WTC11 (cell line): Measurements from ENCODE around the gene KLC4. TPM values are rescaled to one million over a fixed set of nuclear protein-coding genes. Genes with fewer than 3 reads are reported as not detected.

Experiments used
- ATAC-seq: fragments of 200-7000 bp; cut with Tn5 transposase; 2 replicates; pipeline ENCODE4 v1.10.0; 2021; ENCODE audit warnings: mild to moderate bottlenecking, moderate library complexity
- CTCF ChIA-PET: fragments of 300-600 bp; sonication (Branson Sonifier 250); formaldehyde crosslinking; loops from one replicate; lab custom pipeline; 2021; ENCODE audit warnings: antibody characterized with exemption; lab: Charles Lee
- POLR2A ChIA-PET: fragments of 350-600 bp; sonication (Branson Sonifier 250); formaldehyde crosslinking; loops from one replicate; lab custom pipeline; 2021; ENCODE audit warnings: antibody characterized with exemption; lab: Charles Lee
- DNase-seq: peaks from one replicate; pipeline ENCODE4 v3.0.0; 2021; ENCODE audit warnings: low spot score
- H3K27ac Mint-ChIP-seq: 2 replicates; pipeline ENCODE4 v1.8.0; 2021; ENCODE audit warnings: mixed read lengths
- H3K27me3 Mint-ChIP-seq: 2 replicates; pipeline ENCODE4 v1.8.0; 2021; ENCODE audit warnings: low read depth, mild to moderate bottlenecking, moderate library complexity, mixed read lengths
- H3K36me3 Mint-ChIP-seq: 2 replicates; pipeline ENCODE4 v1.8.0; 2021; ENCODE audit warnings: mixed read lengths
- H3K4me1 Mint-ChIP-seq: 2 replicates; pipeline ENCODE4 v1.8.0; 2022; ENCODE audit warnings: mixed read lengths
- H3K4me3 Mint-ChIP-seq: 2 replicates; pipeline ENCODE4 v1.8.0; 2021; ENCODE audit warnings: mild to moderate bottlenecking, moderate library complexity, mixed read lengths
- H3K9me3 Mint-ChIP-seq: 2 replicates; pipeline ENCODE4 v1.8.0; 2021; ENCODE audit warnings: mixed read lengths
- ATF1 ChIP-seq: sonication (generic); formaldehyde crosslinking; IDR thresholded peaks from 2 replicates; pipeline ENCODE4 v1.8.1; 2023; ENCODE audit warnings: mild to moderate bottlenecking, moderate library complexity, missing genetic modification reagents
- ESRRA ChIP-seq: sonication (generic); formaldehyde crosslinking; IDR thresholded peaks from 2 replicates; pipeline ENCODE4 v1.8.1; 2022; ENCODE audit warnings: mild to moderate bottlenecking, missing genetic modification reagents, borderline replicate concordance
- FOXK1 ChIP-seq: sonication (generic); formaldehyde crosslinking; IDR thresholded peaks from 2 replicates; pipeline ENCODE4 v1.8.0; 2022; ENCODE audit warnings: mild to moderate bottlenecking, moderate library complexity, missing genetic modification reagents
- GTF2I ChIP-seq: fragments of 250-450 bp; sonication (Bioruptor Pico); conservative IDR thresholded peaks from 2 replicates; pipeline ENCODE4 v1.4.0; 2021; ENCODE audit warnings: mild to moderate bottlenecking
- JUN ChIP-seq: sonication (generic); formaldehyde crosslinking; IDR thresholded peaks from 2 replicates; pipeline ENCODE4 v1.8.0; 2023; ENCODE audit warnings: mild to moderate bottlenecking, missing genetic modification reagents
- NFE2L1 ChIP-seq: sonication (generic); formaldehyde crosslinking; IDR thresholded peaks from 2 replicates; pipeline ENCODE4 v1.8.1; 2023; ENCODE audit warnings: missing genetic modification reagents
- NR1H2 ChIP-seq: sonication (generic); formaldehyde crosslinking; IDR thresholded peaks from 2 replicates; pipeline ENCODE4 v1.9.0; 2021; ENCODE audit warnings: mild to moderate bottlenecking, moderate library complexity, missing genetic modification reagents
- SMAD3 ChIP-seq: sonication (generic); formaldehyde crosslinking; IDR thresholded peaks from 2 replicates; pipeline ENCODE4 v1.8.0; 2022; ENCODE audit warnings: missing genetic modification reagents, mild to moderate bottlenecking, borderline replicate concordance
- SP1 ChIP-seq: sonication (generic); formaldehyde crosslinking; conservative IDR thresholded peaks from 2 replicates; pipeline ENCODE4 v1.8.1; 2022; ENCODE audit warnings: missing genetic modification reagents
- total RNA-seq: library from RNA; stranded (reverse); gene quantifications from 3 replicates; pipeline ENCODE4 v1.2.3, GENCODE V29; 2021
- TF ChIP-seq, protein P1 (sequence below): sonication (generic); formaldehyde crosslinking; IDR thresholded peaks from 2 replicates; pipeline ENCODE4 v1.8.0; 2022; ENCODE audit warnings: mild to moderate bottlenecking, missing genetic modification reagents
- TF ChIP-seq, protein P2 (sequence below): fragments of 250-450 bp; sonication (Bioruptor Pico); IDR thresholded peaks from 2 replicates; pipeline ENCODE4 v1.9.0; 2021; ENCODE audit warnings: moderate library complexity, mild to moderate bottlenecking, inconsistent platforms, borderline replicate concordance
- TF ChIP-seq, protein P3 (sequence below): sonication (generic); formaldehyde crosslinking; IDR thresholded peaks from 2 replicates; pipeline ENCODE4 v1.8.1; 2022; ENCODE audit warnings: missing genetic modification reagents, borderline replicate concordance
- TF ChIP-seq, protein P4 (sequence below): fragments of 250-450 bp; sonication (Bioruptor Pico); IDR thresholded peaks from 2 replicates; pipeline ENCODE4 v1.8.0; 2021; ENCODE audit warnings: mild to moderate bottlenecking
- TF ChIP-seq, protein P5 (sequence below): sonication (generic); formaldehyde crosslinking; IDR thresholded peaks from 2 replicates; pipeline ENCODE4 v1.8.1; 2023; ENCODE audit warnings: mild to moderate bottlenecking, missing genetic modification reagents, moderate library complexity

Gene KLC4
- total RNA-seq, 1 experiment from 2014 or later, result 35.7 TPM

DNA sequence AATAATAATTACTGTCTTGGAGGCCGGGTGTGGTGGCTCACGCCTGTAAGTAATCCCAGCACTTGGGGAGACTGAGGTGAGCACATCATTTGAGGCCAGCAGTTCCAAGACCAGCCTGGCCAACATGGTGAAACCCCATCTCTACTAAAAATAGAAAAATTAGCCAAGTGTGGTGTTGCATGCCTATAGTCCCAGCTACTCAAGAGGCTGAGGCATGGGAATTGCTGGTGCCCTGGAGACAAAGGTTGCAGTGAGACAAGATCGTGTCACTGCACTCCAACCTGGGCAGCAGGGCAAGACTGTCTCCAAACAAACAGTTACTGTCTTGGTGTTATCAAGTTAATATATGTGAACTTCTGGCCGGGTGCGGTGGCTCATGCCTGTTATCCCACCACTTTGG, 33.1 kb upstream of the KLC4 start (continued):
- TF ChIP-seq, protein P1, sequence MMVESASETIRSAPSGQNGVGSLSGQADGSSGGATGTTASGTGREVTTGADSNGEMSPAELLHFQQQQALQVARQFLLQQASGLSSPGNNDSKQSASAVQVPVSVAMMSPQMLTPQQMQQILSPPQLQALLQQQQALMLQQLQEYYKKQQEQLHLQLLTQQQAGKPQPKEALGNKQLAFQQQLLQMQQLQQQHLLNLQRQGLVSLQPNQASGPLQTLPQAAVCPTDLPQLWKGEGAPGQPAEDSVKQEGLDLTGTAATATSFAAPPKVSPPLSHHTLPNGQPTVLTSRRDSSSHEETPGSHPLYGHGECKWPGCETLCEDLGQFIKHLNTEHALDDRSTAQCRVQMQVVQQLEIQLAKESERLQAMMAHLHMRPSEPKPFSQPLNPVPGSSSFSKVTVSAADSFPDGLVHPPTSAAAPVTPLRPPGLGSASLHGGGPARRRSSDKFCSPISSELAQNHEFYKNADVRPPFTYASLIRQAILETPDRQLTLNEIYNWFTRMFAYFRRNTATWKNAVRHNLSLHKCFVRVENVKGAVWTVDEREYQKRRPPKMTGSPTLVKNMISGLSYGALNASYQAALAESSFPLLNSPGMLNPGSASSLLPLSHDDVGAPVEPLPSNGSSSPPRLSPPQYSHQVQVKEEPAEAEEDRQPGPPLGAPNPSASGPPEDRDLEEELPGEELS, result no peak
- TF ChIP-seq, protein P2, sequence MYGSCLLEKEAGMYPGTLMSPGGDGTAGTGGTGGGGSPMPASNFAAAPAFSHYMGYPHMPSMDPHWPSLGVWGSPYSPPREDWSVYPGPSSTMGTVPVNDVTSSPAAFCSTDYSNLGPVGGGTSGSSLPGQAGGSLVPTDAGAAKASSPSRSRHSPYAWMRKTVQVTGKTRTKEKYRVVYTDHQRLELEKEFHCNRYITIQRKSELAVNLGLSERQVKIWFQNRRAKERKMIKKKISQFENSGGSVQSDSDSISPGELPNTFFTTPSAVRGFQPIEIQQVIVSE (CRISPR knock-in tag), result no peak
- no peak for TF ChIP-seq ESRRA (CRISPR knock-in tag)

DNA sequence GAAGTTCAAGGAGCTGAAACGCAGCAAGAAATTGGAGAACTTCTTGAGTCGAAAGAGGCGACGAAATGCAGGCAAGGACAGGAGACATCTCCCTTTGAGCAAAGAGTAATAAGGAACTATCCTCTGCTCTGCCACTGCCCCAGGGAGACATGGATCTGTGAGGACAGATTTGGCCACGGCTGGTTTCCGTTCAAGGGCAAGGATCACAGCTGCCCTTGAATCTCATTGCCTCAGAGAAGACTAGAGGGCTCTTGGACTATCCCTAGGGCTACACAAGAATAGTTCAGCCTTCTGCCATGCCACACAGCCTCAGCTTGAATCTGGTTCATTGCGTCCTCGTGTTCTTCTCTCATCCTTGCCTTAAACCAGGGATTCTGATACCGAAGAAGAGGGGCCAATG, 30.3 kb upstream of the KLC4 start:
- no peak for DNase-seq
- H3K27me3 Mint-ChIP-seq, result no peaks in the 10 kb centered on the region
- POLR2A ChIA-PET, result interaction anchor here (0.8 kb wide), 1 partner anchor 30 kb away, joined by 3 read pairs; the partner anchor contains the start of genes KLC4 and MRPL2
- no peak for ATAC-seq
- no peak overlapping the region for H3K27ac Mint-ChIP-seq
- H3K36me3 Mint-ChIP-seq, result peaks cover 77% of the 10 kb centered on the region
- CTCF ChIA-PET, result no interaction called here
- H3K4me3 Mint-ChIP-seq, result no peak overlapping the region
- no peak for TF ChIP-seq NR1H2 (CRISPR knock-in tag)
- no peak for TF ChIP-seq NFE2L1 (CRISPR knock-in tag)
- no peak for TF ChIP-seq SP1
- TF ChIP-seq SMAD3 (CRISPR knock-in tag), result no peak
- TF ChIP-seq, protein P3, sequence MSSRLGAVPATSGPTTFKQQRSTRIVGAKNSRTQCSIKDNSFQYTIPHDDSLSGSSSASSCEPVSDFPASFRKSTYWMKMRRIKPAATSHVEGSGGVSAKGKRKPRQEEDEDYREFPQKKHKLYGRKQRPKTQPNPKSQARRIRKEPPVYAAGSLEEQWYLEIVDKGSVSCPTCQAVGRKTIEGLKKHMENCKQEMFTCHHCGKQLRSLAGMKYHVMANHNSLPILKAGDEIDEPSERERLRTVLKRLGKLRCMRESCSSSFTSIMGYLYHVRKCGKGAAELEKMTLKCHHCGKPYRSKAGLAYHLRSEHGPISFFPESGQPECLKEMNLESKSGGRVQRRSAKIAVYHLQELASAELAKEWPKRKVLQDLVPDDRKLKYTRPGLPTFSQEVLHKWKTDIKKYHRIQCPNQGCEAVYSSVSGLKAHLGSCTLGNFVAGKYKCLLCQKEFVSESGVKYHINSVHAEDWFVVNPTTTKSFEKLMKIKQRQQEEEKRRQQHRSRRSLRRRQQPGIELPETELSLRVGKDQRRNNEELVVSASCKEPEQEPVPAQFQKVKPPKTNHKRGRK (CRISPR knock-in tag), result no peak
- TF ChIP-seq JUN, result no peak
- no peak for TF ChIP-seq ATF1 (CRISPR knock-in tag)
- no peaks in the 10 kb centered on the region for H3K9me3 Mint-ChIP-seq
- no peaks in the 10 kb centered on the region for H3K4me1 Mint-ChIP-seq

DNA sequence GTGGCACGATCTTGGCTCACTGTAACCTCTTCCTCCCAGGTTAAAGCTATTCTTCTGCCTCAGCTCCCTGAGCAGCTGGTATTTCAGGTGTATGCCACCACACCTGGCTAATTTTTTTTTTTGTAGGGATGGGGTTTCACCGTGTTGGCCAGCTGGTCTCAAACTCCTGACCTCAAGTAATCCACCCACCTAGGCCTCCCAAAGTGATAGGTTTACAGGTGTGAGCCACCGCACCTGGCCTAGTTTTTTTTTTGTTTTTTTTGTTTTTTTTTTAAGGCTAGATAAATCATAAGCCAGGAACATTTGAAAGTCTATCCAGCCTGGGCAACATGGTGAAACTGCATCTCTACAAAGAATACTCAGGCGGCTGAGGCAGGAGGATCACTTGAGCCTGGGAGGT, 27.1 kb upstream of the KLC4 start:
- DNase-seq, result no peak
- H3K4me1 Mint-ChIP-seq, result no peaks in the 10 kb centered on the region
- no peaks in the 10 kb centered on the region for H3K9me3 Mint-ChIP-seq
- TF ChIP-seq, protein P4, sequence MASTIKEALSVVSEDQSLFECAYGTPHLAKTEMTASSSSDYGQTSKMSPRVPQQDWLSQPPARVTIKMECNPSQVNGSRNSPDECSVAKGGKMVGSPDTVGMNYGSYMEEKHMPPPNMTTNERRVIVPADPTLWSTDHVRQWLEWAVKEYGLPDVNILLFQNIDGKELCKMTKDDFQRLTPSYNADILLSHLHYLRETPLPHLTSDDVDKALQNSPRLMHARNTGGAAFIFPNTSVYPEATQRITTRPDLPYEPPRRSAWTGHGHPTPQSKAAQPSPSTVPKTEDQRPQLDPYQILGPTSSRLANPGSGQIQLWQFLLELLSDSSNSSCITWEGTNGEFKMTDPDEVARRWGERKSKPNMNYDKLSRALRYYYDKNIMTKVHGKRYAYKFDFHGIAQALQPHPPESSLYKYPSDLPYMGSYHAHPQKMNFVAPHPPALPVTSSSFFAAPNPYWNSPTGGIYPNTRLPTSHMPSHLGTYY, result no peak
- no peak for TF ChIP-seq GTF2I (CRISPR knock-in tag)
- ChIA-PET POLR2A (interaction anchor here (1.9 kb wide), 1 partner anchor 21 kb away, joined by 7 read pairs; the partner anchor contains the start of gene CUL7), CTCF (interaction anchor here (1.3 kb wide), 1 partner anchor 98 kb away, joined by 3 read pairs; no protein-coding TSS in a partner anchor)
- no peak overlapping the region for H3K27ac Mint-ChIP-seq
- no peaks in the 10 kb centered on the region for H3K27me3 Mint-ChIP-seq
- no peak for ATAC-seq
- no peak overlapping the region for H3K4me3 Mint-ChIP-seq
- H3K36me3 Mint-ChIP-seq, result peaks cover 60% of the 10 kb centered on the region

DNA sequence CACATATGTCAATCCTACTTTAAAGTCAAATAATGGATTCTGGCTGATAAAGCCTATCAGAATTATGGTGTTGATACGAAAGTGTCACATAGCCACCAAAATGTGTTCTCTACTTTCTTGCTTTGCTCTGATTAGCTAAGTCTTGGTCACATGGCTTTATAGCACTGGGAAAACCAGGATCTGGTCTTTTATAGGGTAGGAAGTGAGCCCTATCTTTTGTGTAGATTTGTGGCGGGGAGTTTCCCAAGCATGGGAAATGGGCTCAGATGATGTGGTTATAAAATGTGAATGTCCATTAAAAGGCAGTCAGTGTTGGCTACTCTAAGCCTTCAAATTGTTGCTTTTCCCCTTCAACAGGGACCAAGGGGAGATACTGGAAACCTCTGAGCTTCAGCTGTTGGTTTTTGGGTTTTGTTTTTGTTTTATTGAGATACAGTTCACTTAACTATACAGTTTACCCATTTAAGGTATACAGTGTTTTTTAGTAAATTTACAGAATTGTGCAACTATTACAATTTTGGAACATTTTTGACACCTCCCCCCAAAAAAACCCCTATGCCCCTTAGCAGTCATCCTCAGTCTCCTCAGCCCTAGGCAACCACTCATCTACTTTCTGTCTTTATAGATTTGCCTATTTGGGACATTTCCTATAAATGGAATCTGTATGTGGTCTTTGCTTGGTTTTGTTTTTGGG, 25.8 kb upstream of the KLC4 start:
- Mint-ChIP-seq H3K4me1 (no peaks in the 10 kb centered on the region), H3K27ac (no peak overlapping the region), H3K27me3 (no peaks in the 10 kb centered on the region), H3K4me3 (no peak overlapping the region), H3K9me3 (no peaks in the 10 kb centered on the region), H3K36me3 (peaks cover 57% of the 10 kb centered on the region)
- no peak for DNase-seq
- no peak for TF ChIP-seq FOXK1
- TF ChIP-seq, protein P5, sequence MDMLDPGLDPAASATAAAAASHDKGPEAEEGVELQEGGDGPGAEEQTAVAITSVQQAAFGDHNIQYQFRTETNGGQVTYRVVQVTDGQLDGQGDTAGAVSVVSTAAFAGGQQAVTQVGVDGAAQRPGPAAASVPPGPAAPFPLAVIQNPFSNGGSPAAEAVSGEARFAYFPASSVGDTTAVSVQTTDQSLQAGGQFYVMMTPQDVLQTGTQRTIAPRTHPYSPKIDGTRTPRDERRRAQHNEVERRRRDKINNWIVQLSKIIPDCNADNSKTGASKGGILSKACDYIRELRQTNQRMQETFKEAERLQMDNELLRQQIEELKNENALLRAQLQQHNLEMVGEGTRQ (CRISPR knock-in tag), result no peak
- ChIA-PET CTCF (interaction anchor here (1.2 to 2.5 kb wide), 5 partner anchors 12 to 110 kb away, joined by 3 to 10 read pairs (median 3); partner anchors contain the start of genes CUL7 and RRP36), POLR2A (interaction anchor here (1.1 to 1.9 kb wide), 2 partner anchors 20 to 34 kb away, joined by 4 to 7 read pairs; partner anchors contain the start of gene CUL7)
- no peak for ATAC-seq
